AG04450 (cell line): ENCODE results near the gene GIMAP4. TPM values are rescaled to one million over a fixed set of nuclear protein-coding genes. Genes with fewer than 3 reads are reported as not detected.
"Not testable (repeated sequence)": the region's sequence is repeated elsewhere in the genome, so short reads cannot be mapped to it uniquely, and the experiment has no call there.

ENCODE experiments used
- CTCF ChIA-PET: fragments of 300-600, 350-600 bp; formaldehyde crosslinking; extraction: SDS; loops from one replicate; lab custom pipeline; 2022; ENCODE audit warnings: antibody characterized with exemption, inconsistent platforms; lab: Charles Lee
- POLR2A ChIA-PET: fragments of 350-600 bp; formaldehyde crosslinking; extraction: SDS; loops from one replicate; lab custom pipeline; 2021; ENCODE audit warnings: antibody characterized with exemption, inconsistent platforms; lab: Yijun Ruan, JAX
- DNase-seq: peaks from one replicate; pipeline ENCODE4 v3.0.0-alpha.2; 2011; ENCODE audit warnings: low read depth, low spot score
- H3K27ac ChIP-seq: one replicate; pipeline ENCODE4 v1.5.1; 2012; ENCODE audit warnings: low read depth, low read length, control low read depth
- H3K27me3 ChIP-seq: one replicate; pipeline ENCODE4 v1.6.0; 2012; ENCODE audit warnings: low read length; ENCODE audit not compliant: control insufficient read depth, insufficient read depth
- H3K4me3 ChIP-seq: 2 replicates; pipeline ENCODE4 v1.5.1; 2011; ENCODE audit warnings: mild to moderate bottlenecking, low read depth, low read length, control low read depth
- H3K9me3 ChIP-seq: 2 replicates; pipeline ENCODE4 v1.5.1; 2012; ENCODE audit warnings: low read length; ENCODE audit not compliant: control insufficient read depth, insufficient read depth
- CTCF ChIP-seq: IDR thresholded peaks from 2 replicates; pipeline ENCODE4 v1.5.1; 2011; ENCODE audit warnings: low read depth, low read length, control low read depth, inconsistent platforms
- polyA minus RNA-seq: library from RNA; depleted of rRNA, polyadenylated mRNA; stranded (reverse); fragments of >200 nt; gene quantifications from 2 replicates; pipeline ENCODE4 v1.2.3, GENCODE V29; 2011; rRNA and poly(A)+ RNA removed
- polyA plus RNA-seq: library from polyadenylated mRNA; depleted of rRNA; stranded (reverse); fragments of >200 nt; gene quantifications from 2 replicates; pipeline ENCODE4 v1.2.3, GENCODE V29; 2011; rRNA removed

GIMAP4 gene
- polyA plus RNA-seq = not detected in 2 replicates
- polyA minus RNA-seq = not detected in 2 replicates

- no peaks in the 10 kb centered on the region for H3K27me3 ChIP-seq
- no peak for TF ChIP-seq CTCF
- CTCF ChIA-PET = no interaction called here
These were observed at the start of gene GIMAP4 for GRCh38 chr7:150567169-150567568. TSS of gene GIMAP4 (plus strand) at chr7:150567390. CDS start at chr7:150569902, 2,512 bp downstream.

GRCh38 chr7:150519310-150519709 lies 47.9 kb upstream of the GIMAP4 start:
- no peak overlapping the region for H3K27ac ChIP-seq
- ChIA-PET POLR2A (no interaction called here), CTCF (no interaction called here)
- peaks cover 10% of the 10 kb centered on the region for H3K9me3 ChIP-seq
- H3K27me3 ChIP-seq = no peaks in the 10 kb centered on the region
- DNase-seq = no peak
- H3K4me3 ChIP-seq = no peak overlapping the region
- no peak for TF ChIP-seq CTCF

More at GRCh38 chr7:150567169-150567568, at the start of gene GIMAP4:
- H3K9me3 ChIP-seq = peaks cover 25% of the 10 kb centered on the region
- POLR2A ChIA-PET = no interaction called here
- H3K4me3 ChIP-seq = no peak within 1 kb of the TSS
- DNase-seq = no peak
- no peak within 1 kb of the TSS for H3K27ac ChIP-seq

- Histone ChIP-seq H3K27ac (no peak overlapping the region), H3K4me3 (no peak overlapping the region), H3K9me3 (peaks cover 10% of the 10 kb centered on the region), H3K27me3 (no peaks in the 10 kb centered on the region)
- TF ChIP-seq CTCF = no peak
- POLR2A ChIA-PET = no interaction called here
- CTCF ChIA-PET = no interaction called here
- DNase-seq = no peak
These were observed 47.0 kb upstream of the GIMAP4 start for GRCh38 chr7:150520145-150520544.

- H3K9me3 ChIP-seq, H3K4me3 ChIP-seq, CTCF ChIA-PET, DNase-seq, H3K27ac ChIP-seq, POLR2A ChIA-PET, H3K27me3 ChIP-seq: not testable (repeated sequence)
These were observed 44.3 kb upstream of the GIMAP4 start for GRCh38 chr7:150522931-150523330.

- no peak for TF ChIP-seq CTCF
- no peaks in the 10 kb centered on the region for H3K27me3 ChIP-seq
- peaks cover 10% of the 10 kb centered on the region for H3K9me3 ChIP-seq
- no peak for DNase-seq
- no peak overlapping the region for H3K27ac ChIP-seq
- POLR2A ChIA-PET = no interaction called here
- no peak overlapping the region for H3K4me3 ChIP-seq
- CTCF ChIA-PET = no interaction called here
These were observed 43.2 kb upstream of the GIMAP4 start for GRCh38 chr7:150524018-150524417.

GRCh38 chr7:150531704-150532103 lies 35.5 kb upstream of the GIMAP4 start:
- H3K27ac ChIP-seq = no peak overlapping the region
- DNase-seq = no peak
- no peaks in the 10 kb centered on the region for H3K27me3 ChIP-seq
- peaks cover 29% of the 10 kb centered on the region for H3K9me3 ChIP-seq
- TF ChIP-seq CTCF = no peak
- no peak overlapping the region for H3K4me3 ChIP-seq
- CTCF ChIA-PET = no interaction called here
- POLR2A ChIA-PET = no interaction called here
